GM23248 (cell line): Measurements from ENCODE around the gene FABP1. TPM values are rescaled to one million over a fixed set of nuclear protein-coding genes. Genes with fewer than 3 reads are reported as not detected.

Experiments
- DNase-seq: peaks from one replicate; pipeline ENCODE4 v3.0.0-alpha.2; 2015
- H2AFZ ChIP-seq: fragments of 200-600 bp; sonication (generic); 2 replicates; pipeline ENCODE4 v1.6.1; 2016; ENCODE audit warnings: antibody characterized with exemption
- H3F3A ChIP-seq: fragments of 200-600 bp; sonication (generic); 2 replicates; pipeline ENCODE4 v1.6.1; 2016; ENCODE audit warnings: mild to moderate bottlenecking, antibody characterized with exemption, mixed run types; ENCODE audit not compliant: insufficient read depth
- H3K27ac ChIP-seq: fragments of 200-600 bp; sonication (generic); 2 replicates; pipeline ENCODE4 v1.5.1; 2016; ENCODE audit warnings: mild to moderate bottlenecking
- H3K27me3 ChIP-seq: fragments of 200-600 bp; sonication (generic); replicated peaks from 2 replicates; pipeline ENCODE4 v1.6.1; 2016; ENCODE audit warnings: mild to moderate bottlenecking; ENCODE audit not compliant: insufficient read depth
- H3K36me3 ChIP-seq: fragments of 200-600 bp; sonication (generic); 2 replicates; pipeline ENCODE4 v1.6.1; 2016; ENCODE audit warnings: low read depth, mild to moderate bottlenecking
- H3K4me1 ChIP-seq: fragments of 200-600 bp; sonication (generic); 2 replicates; pipeline ENCODE4 v1.6.1; 2016; ENCODE audit warnings: mild to moderate bottlenecking; ENCODE audit not compliant: insufficient read depth
- H3K4me2 ChIP-seq: fragments of 200-600 bp; sonication (generic); one replicate; pipeline ENCODE4 v1.6.1; 2016; ENCODE audit warnings: mild to moderate bottlenecking; ENCODE audit not compliant: unreplicated experiment
- H3K4me3 ChIP-seq: fragments of 200-600 bp; sonication (generic); 2 replicates; pipeline ENCODE4 v1.5.1; 2016; ENCODE audit warnings: mild to moderate bottlenecking
- H3K79me2 ChIP-seq: fragments of 200-600 bp; sonication (generic); 2 replicates; pipeline ENCODE4 v1.6.1; 2016; ENCODE audit warnings: mild to moderate bottlenecking; ENCODE audit not compliant: insufficient read depth
- H3K9ac ChIP-seq: fragments of 200-600 bp; sonication (generic); 2 replicates; pipeline ENCODE4 v1.6.1; 2016; ENCODE audit warnings: mild to moderate bottlenecking
- H3K9me2 ChIP-seq: fragments of 200-600 bp; sonication (generic); 2 replicates; pipeline ENCODE4 v1.6.1; 2016; ENCODE audit warnings: mixed run types, mild to moderate bottlenecking, moderate library complexity; ENCODE audit not compliant: insufficient read depth
- H3K9me3 ChIP-seq: fragments of 200-600 bp; sonication (generic); one replicate; pipeline ENCODE4 v1.6.1; 2017; ENCODE audit warnings: low read depth
- H4K20me1 ChIP-seq: fragments of 200-600 bp; sonication (generic); 2 replicates; pipeline ENCODE4 v1.6.0; 2016; ENCODE audit not compliant: insufficient read depth
- EZH2 ChIP-seq: fragments of 200-600 bp; sonication (generic); IDR thresholded peaks from 2 replicates; pipeline ENCODE4 v1.6.1; 2018; ENCODE audit warnings: antibody characterized with exemption, mild to moderate bottlenecking; ENCODE audit not compliant: insufficient read depth, poor library complexity, severe bottlenecking
- EZH2phosphoT487 ChIP-seq: fragments of 200-600 bp; sonication (generic); IDR thresholded peaks from 2 replicates; pipeline ENCODE4 v1.6.1; 2018; ENCODE audit warnings: antibody characterized with exemption, moderate library complexity, mild to moderate bottlenecking, low read depth; ENCODE audit not compliant: insufficient read depth
- WGBS, 2 experiments: methylation state at CpG; one replicate each; pipeline ENCODE4 v1.1.6; 2015 to 2017; ENCODE audit warnings: low lambda C conversion rate in 2 of 2, low coverage in 1 of 2; ENCODE audit errors: missing lambda C conversion rate in 2 of 2; 5-methylcytosine and 5-hydroxymethylcytosine counted together
- in situ Hi-C: fragments of 300-500 bp; cut with MboI; formaldehyde crosslinking; loops from 2 replicates; pipeline ENCODE4 v1.15.0; 2020
- polyA plus RNA-seq: library from polyadenylated mRNA; unstranded; fragments of >200 nt; fragmentation: Nextera tagmentation; extraction: Ambion mirVana; gene quantifications from 2 replicates; pipeline ENCODE4 v1.2.1, GENCODE V29; 2016
- total RNA-seq: library from RNA; depleted of rRNA; stranded (reverse); fragments of >200 nt; shearing (Covaris generic); gene quantifications from 2 replicates; pipeline ENCODE4 v1.2.3, GENCODE V29; 2014

The FABP1 gene
- total and polyA plus RNA-seq, 2 experiments from 2014 or later, result not detected

GRCh38 chr2:88136817-88137216 lies 9.0 kb upstream of the FABP1 start:
- Histone ChIP-seq H2AFZ (no peak overlapping the region), H3K9me2 (no peaks in the 10 kb centered on the region), H3K9ac (no peak overlapping the region), H3K9me3 (no peaks in the 10 kb centered on the region), H3K4me3 (no peak overlapping the region), H3K4me2 (no peak overlapping the region), H3K4me1 (no peaks in the 10 kb centered on the region), H3K79me2 (no peaks in the 10 kb centered on the region), H3K36me3 (no peaks in the 10 kb centered on the region), H3K27ac (no peak overlapping the region), H3K27me3 (peaks cover 19% of the 10 kb centered on the region), H4K20me1 (no peaks in the 10 kb centered on the region), H3F3A (no peaks in the 10 kb centered on the region)
- no peak for TF ChIP-seq EZH2
- no peak for TF ChIP-seq EZH2phosphoT487
- no peak for DNase-seq
- in situ Hi-C loops, result no loop called here
- WGBS, 2 experiments, result 18 to 22% methylated on average over 4 of the region's 4 CpGs

- WGBS, 2 experiments, result 23 to 26% methylated on average over 3 of the region's 3 CpGs
- no peak overlapping the region for H3K4me2 ChIP-seq
- no peaks in the 10 kb centered on the region for H3K4me1 ChIP-seq
- H2AFZ ChIP-seq, result no peak overlapping the region
- H3K27me3 ChIP-seq, result peaks cover 12% of the 10 kb centered on the region
- in situ Hi-C loops, result no loop called here
- H3K9me2 ChIP-seq, result no peaks in the 10 kb centered on the region
- no peaks in the 10 kb centered on the region for H4K20me1 ChIP-seq
- H3K9me3 ChIP-seq, result no peaks in the 10 kb centered on the region
- no peak overlapping the region for H3K9ac ChIP-seq
- DNase-seq, result no peak
- no peaks in the 10 kb centered on the region for H3K36me3 ChIP-seq
- H3K27ac ChIP-seq, result no peak overlapping the region
- TF ChIP-seq EZH2 (no peak), EZH2phosphoT487 (no peak)
- no peaks in the 10 kb centered on the region for H3K79me2 ChIP-seq
- no peak overlapping the region for H3K4me3 ChIP-seq
- no peaks in the 10 kb centered on the region for H3F3A ChIP-seq
These were observed 6.0 kb upstream of the FABP1 start for GRCh38 chr2:88133875-88134274.

- no peaks in the 10 kb centered on the region for H3K9me2 ChIP-seq
- DNase-seq, result no peak
- no peak overlapping the region for H3K9ac ChIP-seq
- H3K36me3 ChIP-seq, result no peaks in the 10 kb centered on the region
- peaks cover 7% of the 10 kb centered on the region for H3K27me3 ChIP-seq
- H3K9me3 ChIP-seq, result no peaks in the 10 kb centered on the region
- in situ Hi-C loops, result no loop called here
- no peaks in the 10 kb centered on the region for H4K20me1 ChIP-seq
- no peaks in the 10 kb centered on the region for H3K4me1 ChIP-seq
- H3K27ac ChIP-seq, result no peak overlapping the region
- no peak overlapping the region for H3K4me2 ChIP-seq
- no peak overlapping the region for H3K4me3 ChIP-seq
- H3F3A ChIP-seq, result no peaks in the 10 kb centered on the region
- no peak overlapping the region for H2AFZ ChIP-seq
- H3K79me2 ChIP-seq, result no peaks in the 10 kb centered on the region
- 65 to 71% methylated on average over 3 of the region's 3 CpGs for WGBS, 2 experiments
- TF ChIP-seq EZH2 (no peak), EZH2phosphoT487 (no peak)
These were observed 4.1 kb upstream of the FABP1 start for GRCh38 chr2:88131999-88132368.

GRCh38 chr2:88131201-88131998 lies 3.5 kb upstream of the FABP1 start:
- in situ Hi-C loops, result no loop called here
- no peak for DNase-seq
- H3K9ac ChIP-seq, result no peak overlapping the region
- H3K9me2 ChIP-seq, result no peaks in the 10 kb centered on the region
- H3K36me3 ChIP-seq, result no peaks in the 10 kb centered on the region
- H2AFZ ChIP-seq, result no peak overlapping the region
- no peak overlapping the region for H3K27ac ChIP-seq
- H3F3A ChIP-seq, result no peaks in the 10 kb centered on the region
- H3K4me3 ChIP-seq, result no peak overlapping the region
- H4K20me1 ChIP-seq, result no peaks in the 10 kb centered on the region
- no peaks in the 10 kb centered on the region for H3K79me2 ChIP-seq
- no peak for TF ChIP-seq EZH2
- TF ChIP-seq EZH2phosphoT487, result no peak
- no peak overlapping the region for H3K4me2 ChIP-seq
- peaks cover 7% of the 10 kb centered on the region for H3K27me3 ChIP-seq
- WGBS, 2 experiments, result 54 to 56% methylated on average over 9 of the region's 9 CpGs
- no peaks in the 10 kb centered on the region for H3K9me3 ChIP-seq
- H3K4me1 ChIP-seq, result no peaks in the 10 kb centered on the region
